Measurements from ENCODE around the gene ABHD12B.

The ABHD12B gene

GRCh38 chr14:50875359-50876070 lies 3.7 kb downstream of the ABHD12B start:
- no peak overlapping the region for H3K4me3 ChIP-seq (ENCODE audit: low read length)
- H3K9ac ChIP-seq (ENCODE audit: low read length): no peak overlapping the region
- H3K27ac ChIP-seq (ENCODE audit: low read length): no peak overlapping the region
- H3K27me3 ChIP-seq (replicated peaks; ENCODE audit: insufficient read depth, low read length): no peaks in the 10 kb centered on the region
- H2AFZ ChIP-seq (ENCODE audit: low read length): 0 out of 2 replicates have a peak overlapping the region, but pooled peaks have one; percentile 48
- H4K20me1 ChIP-seq (ENCODE audit: insufficient read depth, low read length): no peaks in the 10 kb centered on the region
- TF ChIP-seq EZH2 (optimal IDR thresholded peaks at IDR 0.05; ENCODE audit: low read depth, low read length) (no peak), EZH2phosphoT487 (IDR thresholded peaks at IDR 0.05; ENCODE audit: low read length) (no peak), CTCF (IDR thresholded peaks at IDR 0.05; ENCODE audit: low read length) (no peak)
- H3K36me3 ChIP-seq (replicated peaks; ENCODE audit: insufficient read depth, low read length): no peaks in the 10 kb centered on the region
- peak; percentile 90 for DNase-seq
- H3K79me2 ChIP-seq (ENCODE audit: low read length): no peaks in the 10 kb centered on the region
- H3K4me1 ChIP-seq (ENCODE audit: low read length): peaks cover 15% of the 10 kb centered on the region
- H3F3A ChIP-seq (ENCODE audit: insufficient read depth, low read length): peaks cover 6% of the 10 kb centered on the region; the same call in 1 of the 2 replicates
- peak overlapping the region; percentile 53; the same call in 1 of the 2 replicates for H3K4me2 ChIP-seq (ENCODE audit: low read depth, low read length)
- H3K9me3 ChIP-seq (replicated peaks; ENCODE audit: insufficient read depth, low read length): no peaks in the 10 kb centered on the region
- no peaks in the 10 kb centered on the region for H3K9me2 ChIP-seq (replicated peaks; ENCODE audit: insufficient read depth, low read length)

- TF ChIP-seq EZH2phosphoT487 (IDR thresholded peaks at IDR 0.05; ENCODE audit: low read length) (no peak), EZH2 (optimal IDR thresholded peaks at IDR 0.05; ENCODE audit: low read depth, low read length) (no peak), CTCF (IDR thresholded peaks at IDR 0.05; ENCODE audit: low read length) (no peak)
- no peak overlapping the region for H3K4me3 ChIP-seq (ENCODE audit: low read length)
- no peak overlapping the region for H3K27ac ChIP-seq (ENCODE audit: low read length)
- no peaks in the 10 kb centered on the region for H4K20me1 ChIP-seq (ENCODE audit: insufficient read depth, low read length)
- H3K4me2 ChIP-seq (ENCODE audit: low read depth, low read length): no peak overlapping the region
- no peak overlapping the region for H2AFZ ChIP-seq (ENCODE audit: low read length)
- no peak overlapping the region for H3K9ac ChIP-seq (ENCODE audit: low read length)
- no peak for DNase-seq
- H3K9me2 ChIP-seq (replicated peaks; ENCODE audit: insufficient read depth, low read length): no peaks in the 10 kb centered on the region
- no peaks in the 10 kb centered on the region for H3F3A ChIP-seq (ENCODE audit: insufficient read depth, low read length)
- H3K79me2 ChIP-seq (ENCODE audit: low read length): no peaks in the 10 kb centered on the region
- H3K9me3 ChIP-seq (replicated peaks; ENCODE audit: insufficient read depth, low read length): no peaks in the 10 kb centered on the region
- no peaks in the 10 kb centered on the region for H3K27me3 ChIP-seq (replicated peaks; ENCODE audit: insufficient read depth, low read length)
- no peaks in the 10 kb centered on the region for H3K36me3 ChIP-seq (replicated peaks; ENCODE audit: insufficient read depth, low read length)
- no peaks in the 10 kb centered on the region for H3K4me1 ChIP-seq (ENCODE audit: low read length)
Observed at GRCh38 chr14:50882932-50883826, 11.3 kb downstream of the ABHD12B start.

- Histone ChIP-seq H3K27ac (ENCODE audit: low read length) (no peak overlapping the region), H2AFZ (ENCODE audit: low read length) (no peak overlapping the region), H3F3A (ENCODE audit: insufficient read depth, low read length) (no peaks in the 10 kb centered on the region), H3K4me1 (ENCODE audit: low read length) (no peaks in the 10 kb centered on the region), H3K9ac (ENCODE audit: low read length) (no peak overlapping the region), H3K9me3 (replicated peaks; ENCODE audit: insufficient read depth, low read length) (no peaks in the 10 kb centered on the region), H3K36me3 (replicated peaks; ENCODE audit: insufficient read depth, low read length) (no peaks in the 10 kb centered on the region), H3K79me2 (ENCODE audit: low read length) (no peaks in the 10 kb centered on the region), H3K4me3 (ENCODE audit: low read length) (no peak overlapping the region), H4K20me1 (ENCODE audit: insufficient read depth, low read length) (no peaks in the 10 kb centered on the region), H3K9me2 (replicated peaks; ENCODE audit: insufficient read depth, low read length) (no peaks in the 10 kb centered on the region), H3K27me3 (replicated peaks; ENCODE audit: insufficient read depth, low read length) (no peaks in the 10 kb centered on the region), H3K4me2 (ENCODE audit: low read depth, low read length) (no peak overlapping the region)
- no peak for DNase-seq
- no peak for TF ChIP-seq EZH2phosphoT487 (IDR thresholded peaks at IDR 0.05; ENCODE audit: low read length)
- TF ChIP-seq EZH2 (optimal IDR thresholded peaks at IDR 0.05; ENCODE audit: low read depth, low read length): no peak
- TF ChIP-seq CTCF (IDR thresholded peaks at IDR 0.05; ENCODE audit: low read length): no peak
Observed at GRCh38 chr14:50883827-50884197, 12.0 kb downstream of the ABHD12B start.

Data from MM.1S (cell line).